ENCODE measurements around the gene KRTAP5-1. TPM values are rescaled to one million over a fixed set of nuclear protein-coding genes. Genes with fewer than 3 reads are reported as not detected.
"Not testable (repeated sequence)": the region's sequence is repeated elsewhere in the genome, so short reads cannot be mapped to it uniquely, and the experiment has no call there.

The KRTAP5-1 gene
- polyA plus RNA-seq, 1 donor from 2014 or later, result not detected

DNA sequence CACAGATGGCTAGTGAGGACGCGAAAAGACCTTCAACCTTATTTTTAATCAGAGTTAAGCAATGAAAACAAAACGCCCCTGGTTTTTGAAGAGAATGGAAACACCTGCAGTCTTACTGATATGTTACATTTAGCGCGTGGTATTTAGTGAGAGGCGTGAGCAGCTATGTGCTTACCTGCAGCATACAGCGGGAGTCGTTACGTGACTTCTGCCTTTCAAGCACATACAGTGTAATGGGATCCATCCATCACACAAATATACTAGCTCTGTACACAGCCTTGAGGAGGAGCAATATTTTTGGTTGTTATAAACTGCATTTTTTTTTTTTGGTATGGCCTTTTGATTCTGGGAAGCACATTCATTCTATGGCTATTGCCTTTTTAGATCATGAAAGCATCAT lies 7.5 kb upstream of the KRTAP5-1 start:
- H3K27ac Mint-ChIP-seq, result no peak overlapping the region
- H3K36me3 Mint-ChIP-seq, result peaks cover 1% of the 10 kb centered on the region
- peaks cover 15 to 35% (median 30%) of the 10 kb centered on the region in 3 donors for H3K4me1 Mint-ChIP-seq
- H3K27me3 Mint-ChIP-seq, result peaks cover 14% of the 10 kb centered on the region
- H3K9me3 Mint-ChIP-seq, result peaks cover 0 to 3% (median 0%) of the 10 kb centered on the region in 3 donors
- no peak overlapping the region for H3K4me3 Mint-ChIP-seq

DNA sequence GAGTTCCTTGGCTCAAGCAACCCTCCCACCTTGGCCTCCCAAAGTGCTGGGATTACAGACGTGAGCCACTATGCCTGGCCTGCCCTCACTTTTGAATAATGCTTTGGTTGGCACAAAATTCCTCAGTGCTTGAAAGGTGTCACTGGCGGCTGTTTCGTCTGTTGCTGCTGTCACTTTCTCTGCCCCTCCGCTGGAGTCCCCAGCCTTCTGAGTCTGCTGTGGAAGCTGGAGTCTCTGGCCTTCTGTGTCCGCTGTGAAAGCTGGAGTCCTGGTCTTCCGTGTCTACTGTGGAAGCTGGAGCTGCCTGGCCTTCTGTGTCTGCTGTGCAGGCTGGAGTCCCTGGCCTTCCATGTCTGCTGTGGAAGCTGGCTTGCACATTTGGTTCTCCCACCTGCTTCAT lies 4.9 kb upstream of the KRTAP5-1 start:
- Mint-ChIP-seq H3K9me3 (peaks cover 0 to 3% (median 0%) of the 10 kb centered on the region in 3 donors), H3K36me3 (peaks cover 1% of the 10 kb centered on the region), H3K4me3 (peak overlapping the region in 2 of 4 donors; percentile 4 to 84), H3K27ac (peak overlapping the region in 2 of 3 donors; percentile 38 to 74), H3K4me1 (peaks cover 11 to 33% (median 32%) of the 10 kb centered on the region in 3 donors), H3K27me3 (peaks cover 9% of the 10 kb centered on the region)

DNA sequence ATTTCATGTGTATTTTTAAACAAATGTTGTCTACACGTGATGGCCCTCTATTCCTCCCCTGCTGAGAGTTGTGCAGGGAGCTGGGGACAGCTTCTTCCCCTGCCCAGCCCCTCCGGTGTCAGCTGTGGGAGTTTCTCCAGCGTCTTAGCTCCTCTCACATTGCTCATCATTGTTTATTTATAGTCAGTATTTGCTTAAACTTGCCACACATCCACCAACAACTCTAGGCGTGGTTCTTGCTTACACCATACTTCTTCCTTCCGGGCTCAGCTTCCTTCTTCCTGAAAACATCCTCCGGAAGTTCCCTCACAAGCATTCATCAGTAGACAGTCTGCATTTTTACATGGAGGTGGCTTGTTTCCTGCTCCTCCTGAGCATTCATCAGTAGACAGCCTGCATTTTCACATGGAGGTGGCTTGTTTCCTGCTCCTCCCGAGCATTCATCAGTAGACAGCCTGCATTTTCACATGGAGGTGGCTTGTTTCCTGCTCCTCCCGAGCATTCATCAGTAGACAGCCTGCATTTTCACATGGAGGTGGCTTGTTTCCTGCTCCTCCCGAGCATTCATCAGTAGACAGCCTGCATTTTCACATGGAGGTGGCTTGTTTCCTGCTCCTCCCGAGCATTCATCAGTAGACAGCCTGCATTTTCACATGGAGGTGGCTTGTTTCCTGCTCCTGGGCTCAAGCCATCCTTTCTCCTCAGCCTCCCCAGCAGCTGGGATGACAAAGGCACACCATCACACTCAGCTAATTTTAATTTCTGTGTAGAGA lies 4.3 kb upstream of the KRTAP5-1 start:
- H3K36me3 Mint-ChIP-seq, H3K27me3 Mint-ChIP-seq, H3K9me3 Mint-ChIP-seq: not testable (repeated sequence)
- peaks cover 11 to 30% (median 30%) of the 10 kb centered on the region in 3 donors for H3K4me1 Mint-ChIP-seq
- peak overlapping the region; percentile 62 to 91 (median 82) for H3K4me3 Mint-ChIP-seq
- peak overlapping the region; percentile 77 to 97 (median 79) for H3K27ac Mint-ChIP-seq

DNA sequence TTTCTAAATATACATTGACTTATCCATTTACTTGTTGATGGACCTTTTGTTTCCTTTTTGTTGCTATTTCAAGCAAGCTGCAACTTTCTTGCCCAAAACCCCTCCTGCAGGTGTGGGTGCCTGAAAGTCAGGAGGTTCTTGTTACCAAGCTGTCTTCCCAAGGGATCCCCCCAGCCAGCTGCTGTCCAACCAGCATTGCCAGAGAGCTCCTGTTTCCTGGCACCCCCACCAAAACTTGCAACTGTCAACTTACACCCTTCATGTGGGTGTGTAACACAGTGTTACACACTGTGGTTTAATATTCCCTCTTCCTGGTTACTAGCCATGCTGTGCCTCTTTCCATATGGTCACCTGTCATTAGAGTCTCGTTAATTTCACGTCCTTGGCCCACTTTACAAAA lies 1.6 kb upstream of the KRTAP5-1 start:
- H3K27ac Mint-ChIP-seq, result peak overlapping the region in 2 of 3 donors; percentile 53 to 65
- H3K4me3 Mint-ChIP-seq, result peak overlapping the region in 2 of 4 donors; percentile 55 to 72
- no peaks in the 10 kb centered on the region for H3K36me3 Mint-ChIP-seq
- peaks cover 0 to 5% (median 0%) of the 10 kb centered on the region in 3 donors for H3K9me3 Mint-ChIP-seq
- peaks cover 11 to 33% (median 32%) of the 10 kb centered on the region in 3 donors for H3K4me1 Mint-ChIP-seq
- H3K27me3 Mint-ChIP-seq, result peaks cover 17% of the 10 kb centered on the region

DNA sequence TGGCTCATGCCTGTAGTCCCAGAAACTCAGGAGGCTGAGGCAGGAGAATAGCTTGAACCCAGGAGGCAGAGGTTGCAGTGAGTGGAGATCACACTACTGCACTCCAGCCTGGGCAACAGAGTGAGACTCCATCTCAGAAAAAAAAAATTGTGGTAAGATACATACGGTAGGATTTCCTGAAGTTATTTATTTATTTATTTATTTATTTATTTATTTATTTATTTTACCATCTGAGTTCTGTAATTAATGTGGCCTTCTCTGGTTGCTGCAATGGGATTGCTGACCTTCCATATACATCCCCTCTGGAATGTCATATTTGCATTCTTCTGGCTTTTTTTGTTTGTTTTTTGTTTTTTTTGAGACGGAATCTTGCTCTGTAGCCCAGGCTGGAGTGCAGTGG lies 2.2 kb downstream of the KRTAP5-1 start:
- H3K27ac Mint-ChIP-seq, H3K9me3 Mint-ChIP-seq, H3K27me3 Mint-ChIP-seq, H3K4me3 Mint-ChIP-seq, H3K36me3 Mint-ChIP-seq: not testable (repeated sequence)
- peaks cover 4 to 23% (median 19%) of the 10 kb centered on the region in 3 donors for H3K4me1 Mint-ChIP-seq

DNA sequence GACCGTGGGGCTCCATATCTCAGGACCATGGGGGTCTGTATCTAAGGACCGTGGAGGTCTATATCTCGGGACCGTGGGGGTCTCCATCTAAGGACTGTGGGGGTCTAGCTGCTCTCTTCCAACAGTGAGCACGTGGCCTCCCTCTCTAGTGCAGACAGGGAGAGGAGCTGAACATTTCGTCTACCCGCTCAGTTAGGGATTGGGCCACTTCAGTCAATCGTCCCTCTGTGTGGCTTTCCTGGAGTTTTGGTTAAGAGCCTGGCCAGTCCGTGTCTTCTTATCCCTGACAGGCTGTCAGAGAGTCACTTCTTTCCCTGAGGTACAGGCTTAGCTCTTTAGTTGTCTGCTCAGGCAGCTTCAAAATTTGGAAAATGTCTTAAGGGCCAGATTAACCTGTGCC lies 3.1 kb downstream of the KRTAP5-1 start:
- H3K36me3 Mint-ChIP-seq, result peaks cover 9% of the 10 kb centered on the region

DNA sequence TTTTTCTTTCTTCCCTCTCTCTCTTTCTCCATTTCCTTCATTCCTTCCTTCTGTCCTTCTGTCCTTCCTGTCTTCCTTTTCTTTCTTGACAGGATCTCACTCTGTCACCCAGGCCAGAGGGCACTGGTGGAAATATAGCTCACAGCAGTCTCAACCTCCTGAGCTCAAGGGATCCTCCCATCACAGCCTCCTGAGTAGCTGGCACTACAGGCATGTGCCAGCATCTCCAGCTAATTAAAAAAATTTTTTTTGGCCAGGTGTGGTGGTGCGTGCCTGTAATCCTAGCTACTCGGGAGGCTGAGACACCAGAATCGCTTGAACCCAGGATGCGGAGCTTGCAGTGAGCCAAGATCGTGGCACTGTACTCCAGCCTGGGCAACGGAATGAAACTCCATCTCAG lies 8.3 kb downstream of the KRTAP5-1 start:
- Mint-ChIP-seq H3K9me3 (peaks cover 4 to 5% (median 4%) of the 10 kb centered on the region in 3 donors), H3K27ac (no peak overlapping the region), H3K27me3 (peaks cover 2% of the 10 kb centered on the region), H3K4me1 (peaks cover 0 to 4% (median 2%) of the 10 kb centered on the region in 3 donors), H3K36me3 (peaks cover 9% of the 10 kb centered on the region), H3K4me3 (peak overlapping the region in 2 of 4 donors; percentile 7 to 17)

More for the DNA sequence above, 3.1 kb downstream of the KRTAP5-1 start:
- Mint-ChIP-seq H3K9me3 (peaks cover 4 to 6% (median 5%) of the 10 kb centered on the region in 3 donors), H3K27ac (no peak overlapping the region), H3K4me3 (no peak overlapping the region), H3K4me1 (peaks cover 4 to 20% (median 17%) of the 10 kb centered on the region in 3 donors), H3K27me3 (peaks cover 9% of the 10 kb centered on the region)

DNA sequence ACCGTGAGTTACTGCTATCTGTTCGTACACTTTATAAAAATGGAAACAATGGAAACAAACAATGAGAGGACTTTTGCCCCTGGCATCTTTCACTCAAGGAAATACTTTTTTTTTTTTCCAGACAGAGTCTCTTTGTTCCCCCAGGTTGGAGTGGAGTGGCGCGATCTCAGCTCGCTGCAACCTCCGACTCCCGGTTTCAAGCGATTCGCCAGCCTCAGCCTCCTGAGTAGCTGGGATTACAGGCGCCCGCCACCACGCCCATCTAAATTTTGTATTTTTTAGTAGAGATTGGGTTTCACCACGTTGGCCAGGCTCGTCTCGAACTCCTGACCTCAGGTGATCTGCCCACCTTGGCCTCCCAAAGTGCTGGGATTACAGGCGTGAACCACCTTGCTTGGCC lies 9.3 kb downstream of the KRTAP5-1 start:
- peak overlapping the region in 3 of 4 donors; percentile 67 to 99 (median 82) for H3K4me3 Mint-ChIP-seq

DNA sequence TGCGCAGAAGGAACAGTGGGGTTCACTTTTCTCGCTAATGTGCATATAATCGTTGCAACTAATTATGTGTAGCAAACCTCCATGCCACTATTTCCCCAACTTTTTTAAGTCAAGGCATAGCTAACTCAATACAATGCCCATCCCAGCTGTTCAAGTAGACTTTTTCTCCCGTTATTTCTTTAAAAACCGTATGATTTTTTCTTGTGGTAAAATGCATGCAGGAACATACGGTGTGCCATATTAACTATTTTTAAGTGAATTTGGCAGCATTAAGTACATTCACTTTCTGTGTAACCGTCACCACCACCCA lies 10.2 kb downstream of the KRTAP5-1 start:
- peaks cover 0 to 2% (median 1%) of the 10 kb centered on the region in 3 donors for H3K4me1 Mint-ChIP-seq
- peaks cover 9% of the 10 kb centered on the region for H3K36me3 Mint-ChIP-seq
- H3K27ac Mint-ChIP-seq, result peak overlapping the region in 1 of 3 donors; percentile 88
- peaks cover 4 to 5% (median 4%) of the 10 kb centered on the region in 3 donors for H3K9me3 Mint-ChIP-seq
- peaks cover 5% of the 10 kb centered on the region for H3K27me3 Mint-ChIP-seq
- H3K4me3 Mint-ChIP-seq, result peak overlapping the region; percentile 52 to 99 (median 64)

More for the DNA sequence above, 9.3 kb downstream of the KRTAP5-1 start:
- peak overlapping the region in 1 of 3 donors; percentile 88 for H3K27ac Mint-ChIP-seq
- H3K36me3 Mint-ChIP-seq, H3K4me1 Mint-ChIP-seq, H3K27me3 Mint-ChIP-seq, H3K9me3 Mint-ChIP-seq: not testable (repeated sequence)

DNA sequence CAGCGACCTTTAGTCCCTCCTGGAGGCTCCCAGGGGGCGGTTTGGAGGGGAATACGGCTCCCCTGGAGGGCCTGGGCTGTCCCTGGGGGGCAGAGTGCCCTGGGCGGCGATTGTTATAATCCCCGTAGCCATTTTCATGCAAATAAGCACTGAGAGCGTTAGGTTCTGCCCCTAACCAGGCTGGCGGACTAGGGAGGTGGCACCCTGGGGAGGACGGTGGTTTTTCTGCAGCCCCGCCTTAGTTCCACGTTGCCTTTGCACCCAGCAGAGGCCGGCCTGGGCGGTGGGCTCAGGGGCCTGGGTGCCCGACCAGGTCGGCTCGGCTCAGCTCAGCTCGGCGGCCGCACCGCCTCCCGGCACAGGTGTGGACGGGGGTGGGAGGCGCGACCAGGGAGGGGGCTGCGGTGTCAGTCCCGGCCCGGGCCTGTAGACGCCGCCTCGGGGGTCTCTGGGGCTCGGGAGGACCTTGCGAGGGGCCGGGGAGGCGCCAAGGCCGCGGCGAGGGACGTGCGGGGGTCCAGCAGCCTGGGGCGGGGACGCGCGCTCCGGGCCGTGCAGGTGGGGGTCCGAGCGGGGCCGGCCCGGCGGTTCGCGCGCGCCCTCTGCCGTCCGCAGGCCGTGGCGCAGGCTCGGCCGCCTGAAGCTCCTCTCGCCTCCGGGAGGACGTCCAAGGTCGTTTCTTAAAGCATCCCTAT lies 10.7 kb downstream of the KRTAP5-1 start:
- peaks cover 9% of the 10 kb centered on the region for H3K36me3 Mint-ChIP-seq
- peak overlapping the region; percentile 85 to 99 (median 95) for H3K4me3 Mint-ChIP-seq
- peak overlapping the region; percentile 92 to 100 (median 97) for H3K27ac Mint-ChIP-seq
- peaks cover 4 to 5% (median 4%) of the 10 kb centered on the region in 3 donors for H3K9me3 Mint-ChIP-seq
- H3K4me1 Mint-ChIP-seq, result peaks cover 0 to 5% (median 1%) of the 10 kb centered on the region in 3 donors
- H3K27me3 Mint-ChIP-seq, result peaks cover 5% of the 10 kb centered on the region

DNA sequence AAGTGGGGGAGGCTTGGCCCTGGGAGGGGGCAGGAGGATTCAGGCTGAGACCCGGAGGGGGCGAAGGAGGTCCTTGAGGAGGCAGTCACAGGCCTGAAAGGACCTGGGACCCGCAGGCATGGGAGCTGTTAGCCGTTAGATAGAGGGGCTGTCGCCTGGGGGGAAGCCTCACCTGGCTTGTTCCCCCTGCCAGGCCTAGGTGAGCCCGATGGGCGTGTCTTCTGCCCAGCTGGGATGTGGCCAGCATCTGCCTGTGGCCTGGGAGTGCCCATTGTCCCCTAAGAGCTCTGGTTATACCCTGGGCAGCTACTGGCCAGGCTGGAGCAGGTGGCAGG lies 11.2 kb downstream of the KRTAP5-1 start:
- Mint-ChIP-seq H3K27me3 (peaks cover 10% of the 10 kb centered on the region), H3K4me3 (peak overlapping the region; percentile 85 to 99 (median 95)), H3K27ac (peak overlapping the region; percentile 92 to 100 (median 97)), H3K9me3 (peaks cover 4 to 5% (median 4%) of the 10 kb centered on the region in 3 donors), H3K36me3 (peaks cover 5% of the 10 kb centered on the region), H3K4me1 (peaks cover 0 to 8% (median 1%) of the 10 kb centered on the region in 3 donors)

DNA sequence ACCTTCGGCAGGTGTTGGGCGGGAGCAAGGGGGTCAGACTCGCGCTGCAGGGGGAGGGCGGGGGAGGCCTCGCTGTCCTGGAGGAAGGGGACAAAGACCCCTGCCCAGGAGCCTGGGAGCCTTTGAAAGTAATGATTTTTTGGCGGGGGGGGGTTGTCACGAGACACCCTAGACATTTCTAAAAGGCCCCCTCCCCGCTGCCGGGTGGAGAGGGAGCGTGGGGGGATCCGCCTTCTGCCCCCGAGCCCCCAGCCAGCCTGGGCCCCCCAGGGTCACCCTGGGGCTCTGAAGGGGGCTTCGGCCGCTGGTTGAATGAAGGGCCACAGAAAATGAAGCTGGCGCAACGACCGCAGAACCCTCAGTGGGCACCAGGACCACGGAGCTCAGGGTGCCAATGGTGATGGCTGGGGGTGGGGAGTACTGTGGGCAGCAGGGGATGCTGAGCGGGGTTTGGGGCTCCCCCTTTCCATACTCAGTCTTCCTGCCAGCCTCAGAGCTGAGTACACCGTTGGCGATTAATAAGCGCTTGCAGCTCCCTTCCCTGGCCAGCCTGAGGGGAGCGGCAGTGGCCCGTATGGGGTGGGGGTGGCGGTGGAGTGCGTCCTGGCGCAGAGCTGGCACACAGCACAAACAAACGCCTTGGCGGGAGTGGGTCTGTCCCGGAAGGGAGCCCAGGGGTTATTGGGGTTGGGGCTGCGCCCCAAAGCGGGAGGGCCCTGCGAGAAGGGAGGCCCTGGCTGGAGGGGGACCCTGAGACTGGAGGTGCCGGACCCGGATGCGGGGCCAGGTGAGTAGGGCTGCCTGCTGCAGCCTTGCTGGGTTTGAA lies 11.8 kb downstream of the KRTAP5-1 start:
- peak overlapping the region; percentile 85 to 99 (median 95) for H3K4me3 Mint-ChIP-seq
- H3K27ac Mint-ChIP-seq, result peak overlapping the region; percentile 92 to 100 (median 97)
- H3K27me3 Mint-ChIP-seq, result peaks cover 10% of the 10 kb centered on the region
- peaks cover 0 to 8% (median 1%) of the 10 kb centered on the region in 3 donors for H3K4me1 Mint-ChIP-seq
- H3K9me3 Mint-ChIP-seq, result peaks cover 2 to 3% (median 2%) of the 10 kb centered on the region in 3 donors
- H3K36me3 Mint-ChIP-seq, result peaks cover 2% of the 10 kb centered on the region

DNA sequence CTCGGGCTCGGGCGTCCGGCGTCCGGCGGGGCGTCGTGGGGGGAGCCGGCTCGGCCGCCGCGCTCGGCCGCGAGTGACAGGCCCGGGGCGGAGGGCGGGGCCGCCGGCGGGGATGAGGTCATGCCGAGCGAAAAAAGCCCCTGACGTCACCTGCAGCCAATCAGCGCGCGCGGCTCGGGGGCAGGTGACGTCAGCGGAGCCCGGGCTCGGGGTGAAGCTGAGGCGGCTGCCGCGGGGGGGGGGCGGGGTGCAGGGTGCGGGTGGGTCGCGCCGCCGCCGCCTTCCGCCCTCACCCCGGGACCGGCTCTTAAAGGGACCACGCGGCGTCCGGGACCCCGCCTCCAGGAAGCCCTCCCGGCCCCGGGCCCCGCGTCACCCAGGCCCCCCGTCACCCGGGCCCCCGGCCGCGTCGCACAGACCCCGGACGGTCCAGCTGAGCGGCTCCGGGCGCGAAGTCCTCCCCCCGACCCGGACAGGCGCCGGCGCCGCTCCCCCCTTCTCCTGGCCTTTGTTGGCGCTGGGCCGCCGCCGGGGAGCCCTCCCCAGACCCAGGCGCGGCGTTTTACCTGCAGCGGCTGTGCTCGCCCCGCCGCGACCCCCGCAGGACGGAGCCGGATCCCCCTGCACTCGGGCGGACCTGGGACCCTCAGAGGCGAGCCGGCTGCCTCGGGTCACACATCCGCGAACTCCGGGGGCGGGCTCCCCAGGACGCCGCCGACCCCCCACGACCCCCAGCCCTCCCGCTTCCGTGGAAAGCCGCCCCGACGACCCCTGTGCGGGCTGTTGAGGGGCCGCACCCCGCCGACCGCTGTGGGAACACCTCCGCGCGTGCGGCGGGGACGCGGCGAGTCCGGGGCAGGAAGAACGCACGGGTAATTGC lies 12.6 kb downstream of the KRTAP5-1 start, which contains the start of gene DUSP8:
Gene DUSP8 (minus strand): TSS at position 75 of the 880 bp plus-strand sequence. CDS start 6,445 bp downstream, outside the sequence.
- peaks cover 10% of the 10 kb centered on the region for H3K27me3 Mint-ChIP-seq
- peak within 1 kb of the TSS; percentile 92 to 100 (median 97) for H3K27ac Mint-ChIP-seq
- H3K36me3 Mint-ChIP-seq, result no peaks in the 10 kb centered on the region
- no peaks in the 10 kb centered on the region for H3K9me3 Mint-ChIP-seq
- peaks cover 0 to 8% (median 2%) of the 10 kb centered on the region in 3 donors for H3K4me1 Mint-ChIP-seq
- peak within 1 kb of the TSS; percentile 85 to 99 (median 95) for H3K4me3 Mint-ChIP-seq

DNA sequence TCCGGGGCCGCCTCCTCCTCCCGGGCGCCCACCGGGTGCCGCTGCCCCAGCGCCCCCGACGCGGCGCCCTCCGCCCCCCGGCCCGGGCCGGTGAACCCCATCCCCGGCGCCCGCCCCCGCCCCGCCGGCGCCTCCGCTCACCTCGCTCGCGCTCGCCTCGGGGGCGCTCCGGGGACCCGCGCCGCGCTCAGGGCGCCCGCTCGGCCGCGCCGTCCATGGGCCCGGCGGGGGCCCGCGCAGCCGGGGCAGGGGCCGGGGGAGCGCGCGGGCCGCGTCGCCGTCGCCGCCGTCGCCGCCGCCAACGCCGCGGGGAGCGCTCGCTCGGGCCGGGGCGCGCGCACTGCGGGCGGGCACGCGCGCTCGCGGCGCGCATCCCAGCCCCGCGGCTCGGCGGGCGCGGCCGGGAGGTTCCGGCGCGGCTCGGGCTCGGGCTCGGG lies 13.3 kb downstream of the KRTAP5-1 start:
- no peak overlapping the region for H3K4me3 Mint-ChIP-seq
- H3K9me3 Mint-ChIP-seq, result no peaks in the 10 kb centered on the region
- H3K36me3 Mint-ChIP-seq, result no peaks in the 10 kb centered on the region
- no peak overlapping the region for H3K27ac Mint-ChIP-seq
- peaks cover 10% of the 10 kb centered on the region for H3K27me3 Mint-ChIP-seq
- H3K4me1 Mint-ChIP-seq, result peaks cover 0 to 8% (median 3%) of the 10 kb centered on the region in 3 donors
